ENCODE results near the gene TPPP3.
"Not testable (repeated sequence)": the region's sequence is repeated elsewhere in the genome, so short reads cannot be mapped to it uniquely, and the experiment has no call there.

TPPP3 gene

GRCh38 chr16:67426950-67427349, 33.7 kb upstream of the TPPP3 start:
- FAIRE-seq (no peak), DNase-seq (ENCODE audit: insufficient read length, low spot score) (no peak)

- no peak for FAIRE-seq
- DNase-seq (ENCODE audit: insufficient read length, low spot score), result no peak
Observed at GRCh38 chr16:67426022-67426421, 32.7 kb upstream of the TPPP3 start.

- DNase-seq (ENCODE audit: insufficient read length, low spot score) (no peak), FAIRE-seq (no peak)
Observed at GRCh38 chr16:67425580-67425979, 32.3 kb upstream of the TPPP3 start.

GRCh38 chr16:67425061-67425460, 31.8 kb upstream of the TPPP3 start:
- DNase-seq (ENCODE audit: insufficient read length, low spot score) (no peak), FAIRE-seq (no peak)

GRCh38 chr16:67424261-67424615, 30.9 kb upstream of the TPPP3 start:
- FAIRE-seq (no peak), DNase-seq (ENCODE audit: insufficient read length, low spot score) (no peak)

GRCh38 chr16:67423611-67424260, 30.4 kb upstream of the TPPP3 start:
- FAIRE-seq (no peak), DNase-seq (ENCODE audit: insufficient read length, low spot score) (no peak)

- FAIRE-seq (no peak), DNase-seq (ENCODE audit: insufficient read length, low spot score) (no peak)
Observed at GRCh38 chr16:67423015-67423414, 29.7 kb upstream of the TPPP3 start.

- DNase-seq (ENCODE audit: insufficient read length, low spot score), result no peak
- no peak for FAIRE-seq
Observed at GRCh38 chr16:67421030-67421429, 27.7 kb upstream of the TPPP3 start.

GRCh38 chr16:67419931-67420330, 26.6 kb upstream of the TPPP3 start:
- FAIRE-seq (no peak), DNase-seq (ENCODE audit: insufficient read length, low spot score) (no peak)

GRCh38 chr16:67419502-67419901, 26.2 kb upstream of the TPPP3 start:
- FAIRE-seq (no peak), DNase-seq (ENCODE audit: insufficient read length, low spot score) (no peak)

- DNase-seq (ENCODE audit: insufficient read length, low spot score) (no peak), FAIRE-seq (no peak)
Observed at GRCh38 chr16:67417333-67418061, 24.2 kb upstream of the TPPP3 start.

GRCh38 chr16:67415872-67416793, 22.8 kb upstream of the TPPP3 start, which contains the start of gene ZDHHC1:
ZDHHC1 (minus strand) TSS chr16:67416477; CDS start chr16:67407775, 8,702 bp downstream.
- FAIRE-seq (no peak), DNase-seq (ENCODE audit: insufficient read length, low spot score) (peak; percentile 75)

- FAIRE-seq; DNase-seq (ENCODE audit: insufficient read length, low spot score): not testable (repeated sequence)
Observed at GRCh38 chr16:67415421-67415820, 22.1 kb upstream of the TPPP3 start.

GRCh38 chr16:67413978-67414911, 20.9 kb upstream of the TPPP3 start:
- FAIRE-seq, result no peak
- no peak for DNase-seq (ENCODE audit: insufficient read length, low spot score)

GRCh38 chr16:67412294-67412693, 19.0 kb upstream of the TPPP3 start:
- FAIRE-seq (no peak), DNase-seq (ENCODE audit: insufficient read length, low spot score) (no peak)

GRCh38 chr16:67411339-67411738, 18.0 kb upstream of the TPPP3 start:
- DNase-seq (ENCODE audit: insufficient read length, low spot score) (no peak), FAIRE-seq (no peak)

GRCh38 chr16:67409631-67410030, 16.3 kb upstream of the TPPP3 start:
- no peak for DNase-seq (ENCODE audit: insufficient read length, low spot score)
- no peak for FAIRE-seq

- no peak for DNase-seq (ENCODE audit: insufficient read length, low spot score)
- FAIRE-seq, result no peak
Observed at GRCh38 chr16:67407788-67408452, 14.6 kb upstream of the TPPP3 start.

GRCh38 chr16:67407176-67407787, 14.0 kb upstream of the TPPP3 start:
- DNase-seq (ENCODE audit: insufficient read length, low spot score), result no peak
- FAIRE-seq, result no peak
